Karpas-422 (cell line): ENCODE data around the gene ILK. TPM values are rescaled to one million over a fixed set of nuclear protein-coding genes. Genes with fewer than 3 reads are reported as not detected.

ENCODE experiments used
- DNase-seq: peaks from one replicate; pipeline ENCODE4 v3.0.0-alpha.2; 2015
- H2AFZ ChIP-seq: fragments of 200-600 bp; sonication (generic); 2 replicates; pipeline ENCODE4 v1.6.1; 2014; ENCODE audit warnings: antibody characterized with exemption, low read length, mixed read lengths
- H3K27ac ChIP-seq: fragments of 200-600 bp; sonication (generic); 2 replicates; pipeline ENCODE4 v1.5.1; 2014; ENCODE audit warnings: mild to moderate bottlenecking, low read length, moderate library complexity
- H3K27me3 ChIP-seq: fragments of 200-600 bp; sonication (generic); 2 replicates; pipeline ENCODE4 v1.6.1; 2014; ENCODE audit warnings: low read length, mixed read lengths
- H3K36me3 ChIP-seq: fragments of 200-600 bp; sonication (generic); 2 replicates; pipeline ENCODE4 v1.6.1; 2014; ENCODE audit warnings: low read length, mixed read lengths; ENCODE audit not compliant: insufficient read depth
- H3K4me1 ChIP-seq: fragments of 200-600 bp; sonication (generic); 2 replicates; pipeline ENCODE4 v1.6.1; 2014; ENCODE audit warnings: mild to moderate bottlenecking, low read length, mixed read lengths
- H3K4me2 ChIP-seq: fragments of 200-600 bp; sonication (generic); 2 replicates; pipeline ENCODE4 v1.6.1; 2014; ENCODE audit warnings: low read length, low read depth, mild to moderate bottlenecking; ENCODE audit not compliant: poor library complexity, severe bottlenecking
- H3K4me3 ChIP-seq: fragments of 200-600 bp; sonication (generic); 2 replicates; pipeline ENCODE4 v1.5.1; 2014; ENCODE audit warnings: mild to moderate bottlenecking, antibody characterized with exemption, low read length, mixed read lengths
- H3K79me2 ChIP-seq: fragments of 200-600 bp; sonication (generic); 2 replicates; pipeline ENCODE4 v1.6.1; 2014; ENCODE audit warnings: mild to moderate bottlenecking, low read length, mixed read lengths
- H3K9ac ChIP-seq: fragments of 200-600 bp; sonication (generic); 2 replicates; pipeline ENCODE4 v1.6.0; 2014; ENCODE audit warnings: low read length
- H3K9me2 ChIP-seq: fragments of 200-600 bp; sonication (generic), shearing (Covaris generic); replicated peaks from 2 replicates; pipeline ENCODE4 v1.6.0; 2014; ENCODE audit warnings: mild to moderate bottlenecking, low read length, moderate library complexity; ENCODE audit not compliant: insufficient read depth
- H3K9me3 ChIP-seq: fragments of 300-700, 200-600 bp; sonication (generic); 2 replicates; pipeline ENCODE4 v1.6.1; 2014; ENCODE audit warnings: low read length, mixed read lengths
- H4K20me1 ChIP-seq: fragments of 200-600 bp; sonication (generic); 2 replicates; pipeline ENCODE4 v1.6.1; 2014; ENCODE audit warnings: mild to moderate bottlenecking, antibody characterized with exemption, low read length, low read depth; ENCODE audit not compliant: insufficient read depth
- total RNA-seq: library from RNA; depleted of rRNA; stranded (reverse); fragments of >200 nt; shearing (Covaris generic); gene quantifications from 2 replicates; pipeline ENCODE4 v1.2.3, GENCODE V29; 2014; ENCODE audit warnings: low replicate concordance

ILK gene
- total RNA-seq, 1 experiment from 2014 or later = 48.6 TPM

- H3K27me3 ChIP-seq = no peaks in the 10 kb centered on the region
- peak overlapping the region; percentile 91 for H3K9ac ChIP-seq
- peaks cover 24% of the 10 kb centered on the region for H3K36me3 ChIP-seq
- H3K9me3 ChIP-seq = no peaks in the 10 kb centered on the region
- peak overlapping the region; percentile 84 for H3K4me2 ChIP-seq
- H3K4me1 ChIP-seq = peaks cover 39% of the 10 kb centered on the region
- peak overlapping the region; percentile 75 for H3K4me3 ChIP-seq
- no peak for DNase-seq
- no peaks in the 10 kb centered on the region; the same call in 1 of the 2 replicates for H4K20me1 ChIP-seq
- peaks cover 32% of the 10 kb centered on the region for H3K79me2 ChIP-seq
- no peak overlapping the region; the same call in 1 of the 2 replicates for H3K27ac ChIP-seq
- no peaks in the 10 kb centered on the region for H3K9me2 ChIP-seq
- no peak overlapping the region for H2AFZ ChIP-seq
Observed at GRCh38 chr11:6611963-6612212, 8.3 kb downstream of the ILK start.

DNA sequence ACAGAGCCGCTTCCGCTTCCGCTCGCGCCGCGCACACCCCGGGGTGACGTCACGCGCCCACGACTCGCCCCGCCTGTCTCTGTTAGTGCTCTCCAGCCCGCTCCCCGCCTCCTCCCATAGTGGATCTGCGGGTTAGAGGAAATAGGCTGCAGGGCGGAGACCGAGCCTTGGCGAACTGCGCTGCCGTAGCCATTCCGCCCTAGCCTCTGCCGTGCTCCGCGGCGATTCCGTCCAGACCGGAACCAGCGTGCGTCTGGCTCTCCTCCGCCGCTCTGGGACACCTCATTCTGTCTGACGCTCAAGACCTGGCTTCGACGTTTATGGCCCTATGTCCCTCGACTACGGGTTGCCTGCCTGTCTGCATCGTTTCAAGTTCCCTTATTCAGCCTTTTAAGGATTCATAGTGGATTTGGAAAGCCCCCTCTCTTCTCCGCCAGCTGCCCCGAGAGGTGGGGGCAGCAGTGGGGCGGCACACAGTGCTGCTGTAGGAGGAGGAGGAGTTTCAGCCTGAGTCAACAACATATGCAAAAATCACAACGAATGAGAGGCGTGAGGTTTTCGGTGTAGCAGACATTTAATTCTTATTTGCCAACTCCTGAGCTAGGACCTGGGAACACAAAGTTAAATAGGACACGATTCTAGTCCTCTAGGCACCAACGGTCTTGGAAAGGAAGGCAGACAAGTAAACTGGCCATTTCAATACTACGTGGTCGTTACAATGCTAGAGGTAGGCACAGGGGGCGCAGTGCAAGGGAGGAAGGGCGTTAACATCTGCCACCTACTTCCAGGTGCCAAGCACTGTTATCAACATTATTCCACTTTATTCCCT, 8.9 kb downstream of the ILK start, which contains the start of gene TAF10:
TSS of gene TAF10 (minus strand) at position 4 of the 829 bp plus-strand sequence. CDS start 27 bp downstream, outside the sequence.
- H3K36me3 ChIP-seq = peaks cover 24% of the 10 kb centered on the region
- H3K4me1 ChIP-seq = peaks cover 33% of the 10 kb centered on the region
- H2AFZ ChIP-seq = peak within 1 kb of the TSS; percentile 6; the same call in 1 of the 2 replicates

GRCh38 chr11:6613496-6613895, 9.9 kb downstream of the ILK start:
- no peak overlapping the region for H3K27ac ChIP-seq
- no peaks in the 10 kb centered on the region; the same call in 1 of the 2 replicates for H4K20me1 ChIP-seq
- no peaks in the 10 kb centered on the region for H3K9me2 ChIP-seq
- H3K36me3 ChIP-seq = peaks cover 19% of the 10 kb centered on the region; the same call in 1 of the 2 replicates
- DNase-seq = no peak
- no peaks in the 10 kb centered on the region for H3K27me3 ChIP-seq
- H3K4me2 ChIP-seq = peak overlapping the region; percentile 68
- H2AFZ ChIP-seq = no peak overlapping the region
- H3K9ac ChIP-seq = no peak overlapping the region; the same call in 1 of the 2 replicates
- H3K9me3 ChIP-seq = no peaks in the 10 kb centered on the region
- H3K79me2 ChIP-seq = peaks cover 28% of the 10 kb centered on the region
- peaks cover 34% of the 10 kb centered on the region for H3K4me1 ChIP-seq
- H3K4me3 ChIP-seq = no peak overlapping the region

More for the DNA sequence above, 8.9 kb downstream of the ILK start, which contains the start of gene TAF10:
- Histone ChIP-seq H3K79me2 (peaks cover 27% of the 10 kb centered on the region), H4K20me1 (no peaks in the 10 kb centered on the region; the same call in 1 of the 2 replicates), H3K27me3 (no peaks in the 10 kb centered on the region), H3K27ac (peak within 1 kb of the TSS; percentile 84), H3K9ac (peak within 1 kb of the TSS; percentile 91), H3K9me3 (no peaks in the 10 kb centered on the region), H3K9me2 (no peaks in the 10 kb centered on the region), H3K4me2 (peak within 1 kb of the TSS; percentile 84), H3K4me3 (peak within 1 kb of the TSS; percentile 75)
- peak; percentile 97 for DNase-seq

DNA sequence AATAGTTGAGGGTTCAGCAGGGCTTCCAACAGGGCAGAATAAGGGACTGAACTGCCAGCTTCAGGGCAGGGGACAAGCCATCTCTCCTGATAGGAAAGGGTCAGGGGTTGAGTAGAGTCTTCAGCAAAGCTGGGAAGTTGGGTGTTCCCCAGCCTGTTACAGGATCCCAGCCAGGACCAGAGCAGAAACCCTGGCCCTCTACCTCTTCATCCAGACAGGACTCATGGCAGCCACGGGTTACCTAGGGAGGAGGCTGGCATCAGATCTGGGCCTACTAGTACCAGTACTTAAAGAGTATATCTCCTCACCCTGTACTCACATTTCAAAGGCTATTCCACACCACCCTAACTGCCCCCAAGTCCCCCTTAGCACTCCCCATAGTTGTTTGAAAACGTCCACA, 10.9 kb downstream of the ILK start:
- H3K4me3 ChIP-seq = no peak overlapping the region
- H3K9me2 ChIP-seq = no peaks in the 10 kb centered on the region
- H3K4me2 ChIP-seq = no peak overlapping the region
- H3K79me2 ChIP-seq = peaks cover 34% of the 10 kb centered on the region
- H3K36me3 ChIP-seq = peaks cover 18% of the 10 kb centered on the region; the same call in 1 of the 2 replicates
- no peak overlapping the region for H2AFZ ChIP-seq
- H3K9ac ChIP-seq = no peak overlapping the region
- H3K27ac ChIP-seq = no peak overlapping the region
- no peaks in the 10 kb centered on the region for H3K27me3 ChIP-seq
- H4K20me1 ChIP-seq = no peaks in the 10 kb centered on the region; the same call in 1 of the 2 replicates
- no peak for DNase-seq
- peaks cover 39% of the 10 kb centered on the region for H3K4me1 ChIP-seq
- H3K9me3 ChIP-seq = no peaks in the 10 kb centered on the region

GRCh38 chr11:6615046-6615445, 11.5 kb downstream of the ILK start:
- H3K9me2 ChIP-seq = no peaks in the 10 kb centered on the region
- DNase-seq = no peak
- peaks cover 45% of the 10 kb centered on the region for H3K4me1 ChIP-seq
- no peak overlapping the region for H2AFZ ChIP-seq
- no peak overlapping the region for H3K27ac ChIP-seq
- no peaks in the 10 kb centered on the region for H3K9me3 ChIP-seq
- no peak overlapping the region for H3K9ac ChIP-seq
- H3K36me3 ChIP-seq = peaks cover 12% of the 10 kb centered on the region; the same call in 1 of the 2 replicates
- H3K4me2 ChIP-seq = no peak overlapping the region
- H3K4me3 ChIP-seq = no peak overlapping the region
- H4K20me1 ChIP-seq = no peaks in the 10 kb centered on the region; the same call in 1 of the 2 replicates
- H3K79me2 ChIP-seq = peaks cover 31% of the 10 kb centered on the region
- H3K27me3 ChIP-seq = no peaks in the 10 kb centered on the region

DNA sequence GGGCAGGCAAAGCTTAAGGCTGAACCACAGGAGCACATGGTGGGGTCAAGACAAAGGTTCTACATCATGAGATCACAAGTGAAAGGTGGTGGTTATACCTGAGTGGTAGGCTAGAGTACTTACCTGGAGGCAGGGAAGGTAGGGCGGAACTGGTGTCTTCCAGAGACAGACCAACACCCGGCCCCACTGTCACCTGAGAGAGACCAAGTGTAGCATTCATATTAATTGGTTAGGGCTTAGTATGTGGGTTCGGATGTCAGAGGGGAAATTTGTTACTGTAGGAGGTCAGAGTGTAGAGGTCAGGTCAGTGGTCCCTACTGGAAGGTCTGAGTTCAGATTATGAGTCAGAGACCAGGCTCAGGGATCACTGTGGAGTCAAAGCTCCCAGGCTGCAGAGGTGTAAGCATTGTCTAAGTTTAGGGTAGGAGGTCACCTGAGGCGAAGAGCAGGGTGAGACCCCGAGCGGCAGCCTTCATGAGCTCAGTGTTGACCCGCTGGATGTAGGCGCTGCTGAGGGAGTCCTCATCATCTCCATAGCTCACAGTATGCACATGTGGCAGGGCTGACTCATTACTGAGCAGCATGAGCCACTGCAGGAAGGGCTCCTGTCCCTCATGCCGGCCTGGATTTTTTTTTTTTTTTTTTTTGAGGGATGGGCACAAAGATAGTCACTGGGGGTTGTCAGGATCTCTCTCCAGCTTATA, 12.5 kb downstream of the ILK start:
- Histone ChIP-seq H3K4me3 (no peak overlapping the region), H3K9ac (no peak overlapping the region), H3K9me3 (no peaks in the 10 kb centered on the region), H2AFZ (no peak overlapping the region), H3K27me3 (no peaks in the 10 kb centered on the region), H3K27ac (no peak overlapping the region), H3K79me2 (peaks cover 22% of the 10 kb centered on the region), H3K9me2 (no peaks in the 10 kb centered on the region), H3K4me2 (no peak overlapping the region), H3K4me1 (peaks cover 37% of the 10 kb centered on the region), H4K20me1 (no peaks in the 10 kb centered on the region; the same call in 1 of the 2 replicates), H3K36me3 (0 out of 2 replicates have a peak, but pooled peaks cover 2% of the 10 kb centered on the region)
- DNase-seq = no peak

DNA sequence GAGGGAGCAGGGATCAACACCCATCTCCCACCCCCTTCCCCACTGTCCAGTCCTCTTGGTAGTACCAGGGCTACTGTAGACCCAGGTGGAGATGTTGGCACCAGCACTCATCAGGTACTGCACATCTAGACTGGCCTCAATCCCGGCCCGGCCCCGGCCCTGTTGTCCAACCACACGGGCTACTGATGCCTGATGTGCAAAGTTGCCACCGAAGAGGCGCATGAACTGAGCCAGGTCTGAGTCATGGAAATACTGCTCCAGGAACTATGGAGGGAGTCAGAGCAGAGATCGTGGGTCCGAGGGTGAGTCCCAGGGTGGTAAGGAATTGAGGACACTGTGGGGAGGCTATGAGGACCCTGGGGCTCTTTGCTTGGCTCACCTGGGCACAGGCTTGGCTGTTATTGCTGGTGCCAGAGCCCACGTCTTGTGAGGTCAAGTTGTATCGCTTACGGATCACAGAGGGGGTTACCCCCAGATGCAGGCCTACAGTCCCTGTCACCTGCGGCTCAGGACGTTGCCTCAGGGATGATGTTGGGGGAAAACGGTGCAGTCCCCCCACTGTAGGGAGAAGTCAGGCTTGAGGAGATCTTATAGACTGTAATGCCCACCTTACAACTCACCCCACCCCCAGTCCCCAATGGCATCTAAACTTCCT, 13.1 kb downstream of the ILK start:
- no peak for DNase-seq
- Histone ChIP-seq H3K4me1 (peaks cover 34% of the 10 kb centered on the region), H3K4me3 (no peak overlapping the region), H3K9ac (no peak overlapping the region), H3K9me2 (no peaks in the 10 kb centered on the region), H3K36me3 (no peaks in the 10 kb centered on the region), H3K27me3 (no peaks in the 10 kb centered on the region), H2AFZ (no peak overlapping the region), H4K20me1 (no peaks in the 10 kb centered on the region), H3K79me2 (peaks cover 15% of the 10 kb centered on the region), H3K4me2 (no peak overlapping the region), H3K27ac (no peak overlapping the region), H3K9me3 (no peaks in the 10 kb centered on the region)
